ENCODE results near the gene TMEM255A. TPM values are rescaled to one million over a fixed set of nuclear protein-coding genes. Genes with fewer than 3 reads are reported as not detected.

TMEM255A gene
- 1 to 10 TPM in 1 of 5 donors, under 1 TPM in 2, not detected in 2; 0.29 to 2.0 (median 0.58) TPM for total RNA-seq
- polyA plus RNA-seq: under 1 TPM; 0.25 to 0.76 (median 0.73) TPM
- long read RNA-seq, donor 1: 0 reads
- long read RNA-seq, donor 2, partial matches to known transcripts: 0 of 2 reads
- long read RNA-seq, donor 2, other reads (novel, unspliced or antisense): 0 of 2 reads
- long read RNA-seq, donor 3, partial matches to known transcripts: 0 of 1 reads
- long read RNA-seq, donor 3, other reads (novel, unspliced or antisense): 0 of 1 reads
- long read RNA-seq, donor 4, partial matches to known transcripts: 0 of 1 reads
- long read RNA-seq, donor 4, other reads (novel, unspliced or antisense): 0 of 1 reads
- long read RNA-seq, donor 5, partial matches to known transcripts: 0 of 2 reads
- long read RNA-seq, donor 5, other reads (novel, unspliced or antisense): 0 of 2 reads
- long read RNA-seq, donor 6, partial matches to known transcripts: 0 of 1 reads
- long read RNA-seq, donor 6, other reads (novel, unspliced or antisense): 0 of 1 reads
- long read RNA-seq, donor 7, partial matches to known transcripts: 0 of 2 reads
- long read RNA-seq, donor 7, other reads (novel, unspliced or antisense): 0 of 2 reads
- long read RNA-seq, donor 8: 0 reads
- long read RNA-seq, donor 9: 0 reads
- long read RNA-seq, donor 10: 0 reads

DNA sequence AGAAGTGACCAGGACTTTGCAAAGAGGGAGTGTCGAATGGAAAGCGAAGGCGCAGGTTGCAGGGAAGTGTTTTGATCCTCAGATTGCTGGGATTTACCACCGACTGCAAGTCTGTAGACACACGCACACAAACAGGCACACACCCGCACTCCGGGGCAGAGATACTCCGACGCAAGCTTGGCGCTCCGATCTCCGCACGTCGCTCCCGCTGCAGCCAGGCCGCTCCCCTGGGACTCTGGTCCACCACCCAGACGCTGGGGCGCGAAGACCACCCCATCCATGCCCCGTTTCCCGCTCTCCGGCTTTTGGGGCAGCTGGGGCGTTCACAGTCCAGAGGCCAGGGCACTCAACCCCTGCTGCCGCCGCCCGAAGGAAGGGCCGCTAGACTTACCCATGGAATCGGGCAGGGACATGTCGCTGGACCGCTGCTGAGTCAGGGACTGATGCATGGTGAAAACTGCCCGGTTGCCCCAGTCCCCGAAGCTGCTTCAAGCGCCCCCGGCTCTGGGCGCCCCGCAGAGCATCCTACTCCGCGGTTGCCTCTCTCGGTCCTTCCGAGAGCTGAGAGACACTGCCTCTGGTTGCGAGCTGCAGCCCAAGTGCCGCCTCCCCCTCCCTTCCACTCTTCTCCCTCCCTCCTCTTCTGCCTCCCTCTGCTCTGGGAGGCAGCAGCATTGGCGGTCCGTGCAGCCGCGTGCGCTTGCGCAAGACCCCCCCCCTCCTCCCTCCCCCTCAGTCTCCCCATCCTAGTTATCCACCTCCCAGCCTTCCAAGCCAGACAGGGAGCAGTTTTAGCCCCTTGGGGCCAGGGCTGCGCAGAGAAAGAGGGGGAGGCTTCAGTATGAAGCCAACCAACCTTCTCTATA, at the start of gene TMEM255A:
TSS of gene TMEM255A (minus strand) at position 601 of the 866 bp plus-strand sequence. CDS start at position 449, 152 bp downstream.
- H3K27ac ChIP-seq: no peak within 1 kb of the TSS
- no peaks in the 10 kb centered on the region for H3K36me3 ChIP-seq
- peak in 1 of 2 donors; percentile 66 for DNase-seq
- H3K4me1 ChIP-seq: peaks cover 9 to 31% (median 26%) of the 10 kb centered on the region in 4 donors
- H3K9me3 ChIP-seq: peaks cover 0 to 10% (median 3%) of the 10 kb centered on the region in 4 donors
- 4 to 47% (median 24%) methylated on average over 31 to 49 of the region's 49 CpGs; no CpG with 5 or more reads in 1 of the 5 donors for WGBS, 5 donors
- H3K4me3 ChIP-seq: peak within 1 kb of the TSS; percentile 26 to 51 (median 38)
- TF ChIP-seq EP300 (IDR thresholded peaks at IDR 0.05): no peak
- TF ChIP-seq POLR2AphosphoS5 (IDR thresholded peaks at IDR 0.05): no peak
- TF ChIP-seq CTCF (IDR thresholded peaks at IDR 0.05): no peak
- no peak for TF ChIP-seq POLR2A (IDR thresholded peaks at IDR 0.05)
- H3K27me3 ChIP-seq: peaks cover 16 to 65% (median 52%) of the 10 kb centered on the region in 3 donors
- intact Hi-C loops (cut with DNase I; ENCODE audit: low total_unique reads): no loop called here

GRCh38 chrX:120358737-120359456, 47.6 kb upstream of the TMEM255A start:
- peaks cover 0 to 4% (median 0%) of the 10 kb centered on the region in 3 donors for H3K27me3 ChIP-seq
- WGBS, 5 donors: 65 to 82% (median 79%) methylated on average over 7 of the region's 7 CpGs
- H3K4me3 ChIP-seq: no peak overlapping the region
- no peak overlapping the region for H3K27ac ChIP-seq
- intact Hi-C loops (cut with DNase I; ENCODE audit: low total_unique reads): no loop called here
- no peaks in the 10 kb centered on the region for H3K4me1 ChIP-seq
- TF ChIP-seq POLR2AphosphoS5 (IDR thresholded peaks at IDR 0.05): no peak
- TF ChIP-seq POLR2A (IDR thresholded peaks at IDR 0.05): no peak
- TF ChIP-seq EP300 (IDR thresholded peaks at IDR 0.05): no peak
- H3K9me3 ChIP-seq: no peaks in the 10 kb centered on the region
- DNase-seq: no peak
- no peaks in the 10 kb centered on the region for H3K36me3 ChIP-seq

DNA sequence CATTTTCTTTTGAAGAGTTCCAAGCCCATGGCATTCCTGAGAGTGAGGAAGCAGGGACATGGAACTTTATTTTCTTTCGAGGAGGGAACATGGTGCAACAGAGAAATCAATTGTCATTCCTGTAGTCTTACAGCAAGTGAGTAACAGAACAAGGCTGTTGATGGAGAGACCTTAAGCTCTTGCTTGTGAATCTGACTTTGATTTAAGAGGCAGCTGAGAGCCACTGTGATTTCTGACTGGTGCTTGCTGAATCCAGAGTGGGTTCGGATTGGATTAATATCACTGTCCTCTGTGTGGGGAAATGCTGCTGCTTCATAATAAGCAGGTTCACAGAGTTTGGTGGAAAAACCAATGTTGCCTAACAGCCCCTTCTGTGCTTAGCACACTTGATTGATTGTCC, 45.9 kb upstream of the TMEM255A start:
- TF ChIP-seq POLR2AphosphoS5 (IDR thresholded peaks at IDR 0.05) (no peak), EP300 (IDR thresholded peaks at IDR 0.05) (no peak), POLR2A (IDR thresholded peaks at IDR 0.05) (no peak), CTCF (IDR thresholded peaks at IDR 0.05) (no peak)
- Histone ChIP-seq H3K4me3 (no peak overlapping the region), H3K27me3 (peaks cover 0 to 4% (median 0%) of the 10 kb centered on the region in 3 donors), H3K9me3 (peaks cover 0 to 2% (median 0%) of the 10 kb centered on the region in 4 donors), H3K27ac (no peak overlapping the region), H3K4me1 (no peaks in the 10 kb centered on the region), H3K36me3 (no peaks in the 10 kb centered on the region)
- DNase-seq: no peak
- WGBS, 5 donors: 41 to 63% (median 60%) methylated on average over 2 of the region's 2 CpGs
- intact Hi-C loops (cut with DNase I; ENCODE audit: low total_unique reads): no loop called here

GRCh38 chrX:120356084-120356483, 44.8 kb upstream of the TMEM255A start:
- H3K4me1 ChIP-seq: no peaks in the 10 kb centered on the region
- WGBS, 5 donors: 62 to 84% (median 72%) methylated on average over 3 of the region's 3 CpGs
- H3K9me3 ChIP-seq: peaks cover 0 to 4% (median 0%) of the 10 kb centered on the region in 4 donors
- H3K27ac ChIP-seq: no peak overlapping the region
- no peaks in the 10 kb centered on the region for H3K27me3 ChIP-seq
- H3K4me3 ChIP-seq: no peak overlapping the region
- intact Hi-C loops (cut with DNase I; ENCODE audit: low total_unique reads): no loop called here
- no peak for DNase-seq
- H3K36me3 ChIP-seq: no peaks in the 10 kb centered on the region
- no peak for TF ChIP-seq CTCF (IDR thresholded peaks at IDR 0.05)
- TF ChIP-seq EP300 (IDR thresholded peaks at IDR 0.05): no peak
- TF ChIP-seq POLR2AphosphoS5 (IDR thresholded peaks at IDR 0.05): no peak
- TF ChIP-seq POLR2A (IDR thresholded peaks at IDR 0.05): no peak
